CD4-positive, alpha-beta T cell treated with Interferon alpha-2 for 1 hour (primary cell): ENCODE data around the gene LEFTY1.
"Not testable (repeated sequence)": the region's sequence is repeated elsewhere in the genome, so short reads cannot be mapped to it uniquely, and the experiment has no call there.

Experiments used
- DNase-seq, 2 donors: peaks; one replicate each; pipeline ENCODE4 v3.0.0-alpha.2; 2020 to 2022

Gene LEFTY1

GRCh38 chr1:225887554-225888288 lies 1.2 kb downstream of the LEFTY1 start:
- not testable (repeated sequence) for DNase-seq

GRCh38 chr1:225887030-225887314 lies 2.0 kb downstream of the LEFTY1 start:
- no peak for DNase-seq

DNA sequence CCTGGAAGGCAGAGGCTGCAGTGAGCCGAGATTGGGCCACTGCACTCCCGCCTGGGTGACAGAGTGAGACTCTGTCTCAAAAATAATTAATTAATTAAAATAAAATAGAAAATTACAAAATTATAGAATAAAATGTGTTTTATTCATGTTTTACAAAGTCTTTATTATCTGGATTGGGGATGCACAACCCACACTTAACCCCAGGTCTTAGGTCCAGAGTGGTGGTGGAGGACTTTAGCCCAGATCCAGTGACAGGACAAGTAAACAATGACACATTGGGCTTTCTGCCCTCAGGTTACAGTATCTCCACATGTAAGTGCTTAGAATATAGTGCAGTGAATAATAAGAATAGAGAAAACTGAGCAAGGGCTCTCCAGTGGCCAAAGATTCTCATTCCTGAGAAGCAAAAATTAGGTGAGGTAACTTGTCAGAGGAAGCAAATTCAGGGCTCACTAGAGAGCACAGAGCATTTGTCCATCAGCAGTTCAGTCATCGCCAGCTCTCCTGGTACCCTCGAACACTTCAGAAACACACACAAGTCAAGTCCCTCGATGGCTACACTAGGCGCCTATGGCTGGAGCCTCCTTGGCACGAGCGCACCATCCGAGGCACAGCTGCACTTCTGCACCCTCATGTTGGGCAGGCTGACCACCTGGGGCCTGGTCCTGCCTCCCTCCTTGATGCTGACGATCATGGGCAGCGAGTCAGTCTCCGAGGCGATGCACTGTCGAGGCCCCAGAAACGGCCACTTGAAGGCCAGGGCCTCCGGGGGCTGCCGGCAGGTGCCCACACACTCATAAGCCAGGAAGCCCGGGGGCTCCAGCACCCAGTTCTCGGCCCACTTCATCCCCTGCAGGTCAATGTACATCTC lies 2.6 kb downstream of the LEFTY1 start:
- no peak for DNase-seq

DNA sequence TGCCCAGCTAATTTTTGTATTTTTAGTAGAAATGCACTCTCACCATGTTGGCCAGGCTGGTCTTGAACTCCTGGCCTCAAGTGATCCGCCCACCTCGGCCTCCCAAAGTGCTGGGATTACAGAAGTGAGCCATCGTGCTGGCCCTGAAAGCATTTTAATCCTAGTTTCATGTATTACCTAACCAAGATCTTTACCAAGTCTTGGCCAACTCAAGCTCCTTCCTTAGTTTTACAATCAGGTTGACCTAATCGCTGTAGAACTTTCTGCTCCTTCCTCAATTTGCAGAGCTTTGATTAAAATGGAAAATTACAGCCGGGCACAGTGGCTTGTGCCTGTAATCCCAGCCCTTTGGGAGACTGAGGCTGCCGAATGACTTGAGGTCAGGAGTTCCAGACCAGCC lies 3.6 kb downstream of the LEFTY1 start:
- no peak for DNase-seq

- no peak for DNase-seq
Measured at GRCh38 chr1:225883616-225884265, 5.2 kb downstream of the LEFTY1 start.

GRCh38 chr1:225882694-225883615 lies 6.0 kb downstream of the LEFTY1 start:
- peak in 1 of 2 donors; percentile 41 for DNase-seq

GRCh38 chr1:225881959-225882693 lies 6.8 kb downstream of the LEFTY1 start, which contains the start of gene TMEM63A:
Gene TMEM63A, minus strand, starts transcription at chr1:225882380. Its CDS starts 4,800 bp downstream, at chr1:225877580.
- peak; percentile 89 to 91 for DNase-seq

DNA sequence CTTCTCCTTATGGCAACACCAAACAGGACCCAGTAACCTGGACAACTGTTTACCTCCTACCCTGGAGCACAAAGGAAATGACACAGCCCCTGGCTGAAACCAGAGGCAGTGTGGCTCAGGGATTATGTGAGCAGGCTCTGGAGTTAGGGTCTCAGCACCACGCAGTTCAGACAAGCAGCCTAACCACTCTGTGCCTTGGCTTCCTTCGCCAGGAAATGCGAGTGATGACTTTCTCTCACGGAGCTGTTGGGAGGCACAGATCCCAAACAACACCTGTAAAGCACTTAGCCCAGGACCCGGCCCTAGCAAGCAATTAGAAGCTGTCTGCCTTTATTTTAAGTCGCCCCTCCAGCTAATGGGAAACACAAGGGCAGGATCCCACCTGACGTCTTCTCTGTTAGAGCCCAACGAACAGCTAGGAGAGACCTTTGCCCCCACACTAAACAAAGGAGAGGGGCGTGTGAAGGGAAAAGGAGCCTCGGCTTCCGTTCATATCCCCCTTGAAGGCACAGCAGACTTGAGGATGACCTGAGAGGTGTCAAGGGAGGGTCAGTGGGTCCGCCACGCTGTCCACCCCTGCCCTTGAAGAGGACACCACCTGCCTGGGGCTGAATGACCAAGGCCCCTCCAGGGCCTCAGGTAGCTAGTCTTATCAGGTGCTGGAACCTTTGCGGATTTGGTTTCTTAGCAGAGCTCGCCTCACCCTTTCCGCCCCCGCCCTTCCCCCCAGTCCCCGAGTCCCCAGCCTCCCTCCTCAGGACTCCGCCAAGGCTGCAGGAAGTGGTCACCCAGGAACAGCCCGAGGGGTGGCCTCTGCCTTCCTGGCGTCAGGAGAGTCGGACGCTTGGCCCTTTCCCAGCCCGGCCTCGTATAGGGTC lies 7.6 kb downstream of the LEFTY1 start:
- DNase-seq = peak; percentile 31 to 63

- DNase-seq = no peak
Measured at GRCh38 chr1:225880636-225881035, 8.3 kb downstream of the LEFTY1 start.

DNA sequence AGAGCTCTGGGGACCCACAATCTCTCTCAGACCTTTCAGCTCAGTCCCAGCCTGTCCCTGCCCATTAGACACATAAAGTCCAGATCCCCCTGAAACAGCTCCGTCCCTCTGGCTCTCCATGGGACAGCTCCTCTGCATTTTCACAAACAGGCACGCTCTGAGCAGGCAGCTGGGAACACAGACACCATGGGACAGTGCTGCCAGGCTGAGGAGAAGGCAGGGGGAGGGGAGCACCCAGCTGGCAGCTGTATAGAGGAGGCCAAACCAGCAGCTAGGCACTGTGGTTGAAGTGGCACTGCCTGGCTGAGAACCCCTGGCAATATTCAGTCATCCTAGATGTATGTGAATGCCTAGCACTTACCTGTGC lies 8.7 kb downstream of the LEFTY1 start:
- no peak for DNase-seq

GRCh38 chr1:225879521-225880221 lies 9.3 kb downstream of the LEFTY1 start:
- DNase-seq = peak in 1 of 2 donors; percentile 37

DNA sequence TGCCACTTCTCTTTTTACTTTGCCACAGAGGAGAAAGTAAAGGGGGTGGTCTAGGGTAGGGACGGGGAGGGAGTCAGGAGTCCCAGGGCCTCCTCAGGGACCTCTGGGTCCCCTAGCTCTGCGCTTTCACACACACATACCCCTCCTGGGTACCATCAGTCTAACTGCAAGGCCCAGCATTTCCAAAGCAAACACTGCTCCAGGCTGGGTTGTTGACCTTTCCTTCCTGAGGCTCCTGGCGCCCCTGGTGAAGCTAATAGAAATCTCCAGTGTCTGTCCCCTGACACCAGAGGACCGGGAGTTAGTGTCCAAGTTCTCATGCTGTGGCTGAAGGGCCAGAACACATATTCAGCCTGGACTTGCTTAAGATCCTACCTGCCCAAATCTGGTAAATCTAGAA lies 10.7 kb downstream of the LEFTY1 start:
- no peak for DNase-seq

GRCh38 chr1:225877580-225877979 lies 11.4 kb downstream of the LEFTY1 start:
- peak in 1 of 2 donors; percentile 30 for DNase-seq

GRCh38 chr1:225876900-225877510 lies 11.9 kb downstream of the LEFTY1 start:
- no peak for DNase-seq

GRCh38 chr1:225875044-225875815 lies 13.7 kb downstream of the LEFTY1 start:
- DNase-seq = no peak

DNA sequence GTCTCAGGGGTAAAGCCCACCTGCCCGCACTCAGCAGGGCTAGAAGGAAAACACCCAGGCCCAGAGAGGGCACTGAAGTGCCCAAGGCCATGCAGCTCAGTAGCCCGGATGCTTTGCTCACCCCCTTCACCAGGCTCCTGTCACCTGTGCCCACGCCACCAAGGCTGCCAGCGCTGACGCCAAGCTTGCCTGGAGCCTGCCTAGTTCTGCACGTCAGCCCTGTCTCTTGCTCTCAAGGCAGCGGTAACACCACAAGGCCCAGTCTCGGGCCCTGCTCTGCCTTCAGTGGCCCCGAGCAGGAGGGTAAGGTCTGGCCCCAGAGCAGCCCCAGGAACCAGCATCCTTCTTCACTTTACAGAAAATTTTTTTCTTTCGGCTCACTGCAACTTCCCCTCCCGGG lies 14.5 kb downstream of the LEFTY1 start:
- no peak for DNase-seq

- no peak for DNase-seq
Measured at GRCh38 chr1:225873281-225873850, 15.6 kb downstream of the LEFTY1 start.

- DNase-seq = no peak
Measured at GRCh38 chr1:225872075-225872430, 16.9 kb downstream of the LEFTY1 start.
